ENCODE results near the gene S100A2.
"Not testable (repeated sequence)": the region's sequence is repeated elsewhere in the genome, so short reads cannot be mapped to it uniquely, and the experiment has no call there.

Gene S100A2

DNA sequence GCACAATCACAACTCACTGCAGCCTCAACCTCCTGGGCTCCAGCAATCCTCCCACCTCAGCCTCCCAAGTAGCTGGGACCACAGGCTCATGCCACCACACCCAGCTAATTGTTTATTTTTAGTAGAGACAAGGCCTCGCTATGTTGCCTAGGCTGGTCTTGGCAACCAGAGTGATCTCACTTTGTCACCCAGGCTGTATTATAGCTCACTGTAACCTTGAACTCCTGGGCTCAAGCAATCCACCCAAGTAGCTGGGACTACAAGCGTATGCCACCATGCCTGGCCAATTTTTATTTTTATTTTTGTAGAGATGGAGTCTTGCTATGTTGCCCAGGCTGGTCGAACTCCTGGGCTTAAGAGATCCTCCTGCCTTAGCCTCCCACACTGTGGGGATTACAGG, 3.6 kb downstream of the S100A2 start:
- DNase-seq = not testable (repeated sequence)

DNA sequence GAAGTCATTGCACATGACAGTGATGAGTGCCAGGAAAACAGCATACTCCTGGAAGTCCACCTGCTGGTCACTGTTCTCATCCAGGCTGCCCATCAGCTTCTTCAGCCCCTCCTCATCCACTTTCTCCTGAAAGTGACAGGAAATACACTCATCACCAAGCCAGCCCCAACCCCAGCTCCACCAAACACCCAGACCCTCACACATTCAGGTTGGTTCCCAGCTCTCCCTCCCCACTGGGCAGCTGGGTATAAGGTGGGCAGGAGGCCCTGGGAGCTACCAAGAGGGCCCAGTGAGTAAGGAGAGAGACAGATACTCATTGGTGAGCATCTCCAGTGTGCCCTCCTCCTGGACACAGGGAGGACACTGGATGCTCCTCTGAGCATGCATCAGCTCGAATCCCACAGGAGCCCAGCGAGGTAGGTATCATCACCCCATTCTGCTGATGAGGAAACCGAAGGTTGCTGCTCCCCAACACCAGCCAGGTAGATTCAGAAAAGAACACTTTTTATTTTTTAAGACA, 4.1 kb downstream of the S100A2 start:
- DNase-seq = no peak

- DNase-seq = no peak
Observed at GRCh38 chr1:153560771-153561465, 4.7 kb downstream of the S100A2 start.

- no peak for DNase-seq
Observed at GRCh38 chr1:153560241-153560640, 5.4 kb downstream of the S100A2 start.

DNA sequence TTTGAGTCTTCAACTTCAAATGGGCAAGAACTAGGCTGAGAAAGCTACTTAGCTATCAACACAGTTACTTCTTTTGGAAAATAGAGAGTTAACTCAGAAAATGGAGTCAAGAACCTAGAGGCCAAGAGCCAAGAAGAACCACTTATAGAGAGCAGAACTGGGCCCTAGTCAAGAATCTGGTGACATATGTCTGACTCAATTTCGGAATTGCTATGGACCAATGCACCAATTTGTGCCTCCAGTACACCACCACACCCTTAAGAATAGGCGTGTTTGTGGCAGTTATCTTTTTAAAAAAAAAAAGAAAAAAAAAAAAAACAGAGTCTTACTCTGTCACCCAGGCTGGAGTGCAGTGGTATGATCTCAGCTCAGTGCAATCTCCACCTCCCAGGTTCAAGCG, 7.8 kb downstream of the S100A2 start:
- no peak for DNase-seq

GRCh38 chr1:153556348-153556747, 9.3 kb downstream of the S100A2 start:
- no peak for DNase-seq

DNA sequence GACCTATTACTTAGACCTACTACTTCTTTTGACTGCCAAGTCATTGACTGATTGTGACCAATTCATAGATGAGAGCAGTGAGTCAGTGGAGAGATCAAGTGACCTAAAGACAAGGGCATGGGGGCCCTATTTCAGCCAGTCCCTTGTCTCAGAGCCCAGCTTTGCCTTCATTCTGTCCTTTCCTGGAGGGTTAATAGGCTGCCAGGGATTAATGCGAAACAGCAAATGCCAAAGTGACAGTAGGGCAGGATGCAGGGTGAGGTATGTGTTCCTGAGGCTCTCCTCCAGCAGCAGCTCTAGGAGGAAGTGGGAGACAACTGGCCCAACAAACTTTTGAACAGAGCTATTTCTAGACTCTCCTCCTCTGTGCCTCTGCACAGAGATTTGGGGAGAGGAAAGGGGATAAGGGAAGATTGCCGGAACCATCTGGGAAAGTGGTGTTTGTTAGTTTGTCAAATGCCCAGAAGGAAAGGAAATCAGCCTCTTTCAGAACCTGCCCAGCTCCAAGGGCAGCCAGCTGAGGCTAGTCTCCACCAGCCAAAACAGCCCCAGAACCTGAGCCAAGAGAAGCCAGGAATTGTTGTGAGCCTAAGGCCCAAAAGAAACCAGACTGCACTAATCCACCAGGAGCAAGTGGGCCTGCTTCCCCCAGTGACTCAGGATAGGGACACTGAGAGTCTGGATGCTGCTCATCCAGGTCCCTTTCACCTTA, 11.7 kb downstream of the S100A2 start:
- no peak for DNase-seq

GRCh38 chr1:153553096-153553495, 12.5 kb downstream of the S100A2 start:
- DNase-seq = no peak

DNA sequence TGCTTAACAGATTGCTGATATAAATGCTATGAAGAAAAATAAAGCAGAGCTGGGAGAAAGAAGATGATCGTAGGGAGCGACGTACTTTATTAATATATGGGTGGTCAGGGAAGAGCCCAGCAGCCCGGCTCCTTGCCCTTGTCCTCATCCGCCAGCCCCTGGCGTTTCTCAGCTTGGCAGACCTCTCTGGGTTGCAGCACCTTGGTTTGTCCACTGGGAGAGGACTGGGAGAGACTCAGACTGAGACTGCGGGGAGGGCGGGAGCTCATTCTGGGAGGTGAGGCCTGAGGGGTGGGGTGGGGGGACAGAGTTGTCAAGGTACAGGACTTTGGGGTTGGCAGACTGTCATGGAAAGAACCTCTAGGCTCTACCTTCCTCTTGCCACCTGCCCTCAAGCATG, 13.3 kb downstream of the S100A2 start:
- no peak for DNase-seq

DNA sequence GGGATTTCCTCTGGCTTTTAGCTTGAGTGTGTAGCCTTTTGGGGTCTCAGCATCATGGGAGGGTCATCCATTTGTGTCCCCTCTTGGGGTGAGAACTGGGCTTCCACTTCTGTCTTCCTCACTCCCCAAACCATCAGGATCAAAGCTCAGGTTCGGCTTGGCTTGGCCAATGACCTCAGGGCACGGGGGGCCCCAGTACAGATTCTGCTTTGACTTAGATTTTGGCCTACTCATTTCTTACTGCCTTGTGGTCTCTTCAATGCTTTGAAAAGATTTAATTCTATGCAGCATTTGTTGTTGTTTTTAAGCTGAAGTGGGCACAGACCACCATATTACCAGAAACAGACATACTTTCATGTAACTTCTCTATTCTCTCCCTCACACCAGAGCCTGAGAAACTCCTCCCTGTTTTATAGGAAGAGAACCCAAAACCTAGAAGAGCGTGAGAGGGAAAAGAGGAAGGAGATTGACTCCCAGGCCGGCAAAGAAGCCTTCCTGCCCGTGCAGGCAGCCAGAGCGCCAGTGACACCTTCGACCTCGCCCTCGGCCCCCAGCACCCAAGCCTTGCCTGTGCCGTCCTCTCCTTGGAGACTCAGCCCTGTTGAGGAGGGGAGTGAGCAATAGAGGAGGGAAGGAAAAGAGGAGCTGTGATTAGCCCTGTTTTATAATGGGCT, 14.7 kb downstream of the S100A2 start:
- no peak for DNase-seq

DNA sequence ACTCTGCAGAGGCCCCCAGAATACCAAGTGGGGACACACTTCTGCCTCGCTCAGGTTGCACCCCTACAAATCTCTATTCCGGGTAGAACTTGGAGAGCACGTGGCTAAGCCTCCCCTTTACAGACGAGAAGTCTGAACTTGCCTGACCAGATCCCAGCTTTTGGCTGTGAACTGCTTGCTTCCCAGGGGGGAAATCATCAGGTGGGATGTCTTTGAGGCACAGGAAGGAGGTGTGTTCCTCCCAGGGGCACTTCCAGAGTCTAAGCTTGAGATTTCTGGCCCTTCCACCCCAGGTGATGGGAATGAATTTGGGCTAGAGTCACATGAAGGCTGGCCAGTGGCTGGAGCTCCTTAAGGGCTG, 15.3 kb downstream of the S100A2 start:
- DNase-seq = no peak

DNA sequence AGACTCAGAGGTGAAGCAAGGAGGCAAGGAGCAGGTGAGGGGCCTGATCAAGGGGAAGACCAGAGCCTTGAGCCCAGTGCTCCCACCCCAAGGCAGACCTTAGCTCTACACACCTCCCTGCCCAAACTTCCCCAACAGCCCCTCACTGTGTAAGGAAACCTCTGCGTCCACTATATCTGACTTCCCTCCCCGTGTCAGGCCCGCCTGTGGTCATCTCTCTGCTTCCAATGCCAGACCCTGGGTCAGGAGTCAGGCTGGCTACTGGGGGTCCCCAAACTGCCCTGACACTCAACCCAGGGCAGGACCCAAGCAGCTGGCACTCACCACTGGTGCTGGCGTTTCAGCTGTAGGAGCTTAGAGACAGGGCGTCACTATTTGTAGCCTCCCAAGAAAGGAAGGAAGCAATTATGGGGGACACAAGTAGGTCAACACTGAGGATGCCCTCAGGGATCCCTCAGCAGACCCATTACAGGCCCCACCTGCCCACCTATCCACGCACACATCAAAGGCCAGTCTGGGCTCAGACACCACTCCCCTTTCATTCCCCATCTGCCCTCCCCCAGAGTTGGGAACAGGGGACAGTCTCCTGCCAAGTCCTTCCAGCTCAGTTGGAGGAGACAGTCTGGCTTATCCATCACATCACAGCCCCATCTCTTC, 15.8 kb downstream of the S100A2 start:
- no peak for DNase-seq

- DNase-seq = no peak
Observed at GRCh38 chr1:153548722-153549688, 16.6 kb downstream of the S100A2 start, which contains the start of gene S100A3. Gene S100A3 (minus strand): TSS chr1:153549258. CDS start chr1:153548485, 773 bp downstream.

DNA sequence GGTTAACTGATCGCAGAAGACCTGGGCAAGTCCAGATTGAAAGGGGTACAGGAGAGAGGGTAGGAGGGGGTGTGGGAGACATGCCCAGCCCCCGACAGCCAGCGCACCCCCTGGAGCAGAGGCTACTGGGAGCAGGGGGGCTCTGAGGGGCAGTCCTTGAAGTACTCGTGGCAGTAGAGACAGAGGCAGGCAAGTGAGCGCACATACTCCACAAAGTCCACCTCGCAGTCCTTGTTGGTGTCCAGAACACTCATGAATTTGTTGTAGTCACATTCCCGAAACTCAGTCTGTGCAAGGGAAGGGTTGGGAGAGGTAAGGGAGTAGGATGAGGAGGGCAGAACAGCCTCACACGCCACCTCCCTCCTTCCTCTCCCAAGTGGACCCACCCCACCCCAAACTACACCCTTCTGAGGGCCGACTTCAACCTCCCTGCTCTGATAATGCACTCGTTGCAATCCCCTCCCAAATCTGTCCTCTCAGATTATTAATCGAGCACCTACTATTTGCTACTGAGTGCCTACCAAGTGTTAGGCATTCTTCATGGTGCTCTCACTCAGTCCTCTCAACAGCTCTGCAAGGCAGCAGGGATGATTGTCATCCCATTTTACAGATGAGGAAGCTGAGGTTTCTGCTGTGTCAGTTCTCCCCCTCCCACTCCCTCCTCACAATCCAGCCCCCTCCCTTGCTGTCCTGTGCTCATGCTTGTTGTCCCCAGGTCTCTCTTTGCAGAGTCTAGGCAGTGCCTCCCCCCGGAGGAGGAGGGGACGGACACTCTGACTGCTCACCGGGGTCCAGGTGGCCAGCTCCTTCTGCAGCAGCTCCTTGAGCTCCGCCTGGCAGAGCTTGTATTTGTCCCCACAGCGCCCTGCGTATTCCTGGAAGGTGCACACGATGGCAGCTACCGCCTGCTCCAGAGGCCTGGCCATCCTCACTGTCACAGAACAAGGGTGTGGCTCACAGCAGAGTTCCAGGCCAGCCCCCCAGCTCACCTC, 17.8 kb downstream of the S100A2 start:
- no peak for DNase-seq

DNA sequence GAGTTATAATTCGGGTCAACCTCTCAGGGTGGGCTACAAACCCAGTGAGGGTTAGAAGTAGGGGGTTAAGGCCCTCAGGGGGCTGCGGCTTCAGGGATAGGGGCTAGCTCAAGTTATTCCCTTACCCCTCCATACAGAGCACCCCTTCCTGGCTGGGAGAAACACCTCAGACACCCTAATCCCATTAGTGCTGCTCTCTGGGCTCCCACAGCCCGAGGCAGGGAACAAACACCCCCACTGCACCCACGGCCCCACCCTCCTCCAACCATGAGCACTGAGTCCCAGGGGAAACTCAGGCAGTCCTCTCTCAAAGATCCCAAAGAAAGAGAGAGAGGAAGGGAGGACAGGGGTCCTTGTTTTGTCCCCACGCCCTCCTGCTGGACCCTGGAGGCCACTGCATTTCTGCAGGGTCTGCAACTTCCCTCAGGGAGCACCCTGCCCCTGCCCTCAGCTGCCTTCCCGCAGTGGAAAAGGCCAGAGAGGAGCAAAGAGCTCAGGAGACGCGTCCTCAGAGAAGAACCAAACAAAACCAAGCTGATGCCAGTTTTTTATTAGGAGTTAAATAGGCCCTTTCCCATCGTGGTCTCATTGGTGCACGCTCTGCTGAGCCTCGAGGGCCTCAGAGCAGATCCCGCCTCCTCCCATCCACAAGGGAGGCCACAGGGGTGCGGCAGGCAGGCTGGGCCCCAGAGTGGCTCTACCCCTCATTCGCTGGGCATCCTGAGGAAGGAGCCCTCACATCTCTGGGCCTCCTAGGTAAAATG, 18.7 kb downstream of the S100A2 start:
- no peak for DNase-seq

DNA sequence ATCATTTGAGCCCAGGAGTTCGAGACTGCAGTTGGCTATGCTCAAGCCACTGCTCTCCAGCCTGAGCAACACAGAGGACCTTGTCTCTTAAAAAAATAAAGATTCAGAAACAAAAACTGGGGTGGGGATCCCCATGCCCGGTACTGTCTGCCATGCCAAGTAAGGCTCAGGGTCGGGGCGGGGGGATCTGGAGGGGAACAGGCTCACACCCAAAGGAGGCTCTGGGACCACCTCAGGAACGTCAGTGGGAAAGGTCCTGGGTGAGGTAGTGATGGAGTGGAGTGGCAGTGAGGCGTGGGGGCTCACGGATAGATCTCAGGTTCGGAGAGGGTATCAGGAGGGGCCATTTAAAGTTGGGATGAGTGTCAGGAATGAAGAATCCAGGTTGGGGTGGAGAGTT, 19.3 kb downstream of the S100A2 start:
- DNase-seq = no peak

DNA sequence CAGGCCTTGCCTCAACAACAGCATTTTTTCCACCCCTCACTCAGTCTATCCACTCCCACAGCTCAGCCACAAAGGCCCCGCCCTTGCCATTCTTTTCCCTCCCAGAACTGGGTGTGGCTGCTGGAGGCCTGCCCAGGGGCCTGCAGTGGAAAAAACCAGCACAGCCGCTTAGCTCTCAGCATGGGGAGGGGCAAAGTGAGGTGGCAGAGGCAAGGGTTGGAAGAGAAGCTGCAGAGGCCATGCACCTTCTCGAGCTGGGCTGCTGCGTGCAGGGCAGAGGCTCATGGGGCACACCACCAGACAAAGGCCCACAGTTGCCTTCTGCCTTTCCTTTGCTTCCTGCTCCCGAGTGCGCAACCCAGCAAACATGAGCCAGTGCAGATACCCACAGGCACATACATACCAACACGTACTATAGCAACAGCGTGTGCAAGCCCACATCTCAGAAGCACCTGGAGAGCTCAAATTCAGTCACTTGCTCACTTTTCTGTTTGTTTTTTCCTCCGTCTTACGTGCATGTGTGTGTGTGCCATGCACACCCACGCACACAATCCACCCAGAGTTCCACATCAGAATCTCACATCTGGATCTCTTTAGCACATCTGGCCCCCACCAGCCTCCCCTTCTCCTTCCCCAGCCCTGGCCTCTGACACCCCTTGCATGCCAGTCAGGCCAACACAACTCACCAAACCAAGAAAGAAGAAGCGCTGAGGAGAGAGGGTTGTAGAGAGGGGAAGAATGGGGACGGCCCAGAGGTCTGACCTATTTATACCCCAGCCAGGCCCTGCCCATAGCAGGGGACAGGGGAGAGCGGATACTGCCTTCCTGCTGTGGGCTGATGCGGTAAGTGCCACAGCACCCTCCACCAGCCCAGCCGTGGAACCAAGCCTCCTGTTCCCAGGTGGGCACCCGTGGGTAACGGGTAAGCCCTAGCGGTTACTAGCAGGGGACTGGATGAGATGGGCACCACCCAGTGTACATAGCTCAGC, 20.3 kb downstream of the S100A2 start, which contains the start of gene S100A4:
TSS of gene S100A4 (minus strand) at position 740 of the 989 bp plus-strand sequence. CDS start 1,012 bp downstream, outside the sequence.
- DNase-seq = peak; percentile 99

DNA sequence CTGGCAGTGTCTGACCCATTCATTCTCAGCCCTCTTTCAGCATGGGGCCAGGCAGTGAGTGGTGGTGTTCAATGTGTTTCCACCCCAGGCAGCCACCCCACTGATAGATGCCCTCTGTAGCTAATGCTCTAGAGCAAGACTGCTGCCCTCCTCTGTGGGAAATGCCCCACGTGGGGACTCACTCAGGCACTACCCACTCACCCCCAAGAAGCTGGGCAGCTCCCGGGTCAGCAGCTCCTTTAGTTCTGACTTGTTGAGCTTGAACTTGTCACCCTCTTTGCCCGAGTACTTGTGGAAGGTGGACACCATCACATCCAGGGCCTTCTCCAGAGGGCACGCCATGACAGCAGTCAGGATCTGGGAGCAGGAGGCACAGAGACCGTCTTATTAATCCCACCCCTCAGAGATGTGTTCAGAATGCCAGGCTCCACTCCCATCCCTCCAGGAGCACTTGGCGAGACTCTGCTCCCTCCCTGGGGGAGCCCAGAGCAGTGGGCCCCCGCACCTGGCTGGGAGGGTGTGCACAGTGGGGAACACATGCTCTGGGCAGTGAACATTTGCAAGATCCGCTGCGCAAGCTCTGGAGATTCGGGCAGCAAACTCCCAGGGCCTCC, 21.1 kb downstream of the S100A2 start:
- no peak for DNase-seq

Data from SHP77 (cell line).